Motor neuron (in vitro differentiated cells): ENCODE measurements around the gene IL2RA. TPM values are rescaled to one million over a fixed set of nuclear protein-coding genes. Genes with fewer than 3 reads are reported as not detected.
"Not testable (repeated sequence)": the region's sequence is repeated elsewhere in the genome, so short reads cannot be mapped to it uniquely, and the experiment has no call there.

Experiments
- ATAC-seq, 8 experiments: fragments of 200-7000 bp; cut with Tn5 transposase; replicated peaks in 6 of 8; 2 replicates each; pipeline ENCODE4 v1.8.0; 2021; ENCODE audit warnings: mild to moderate bottlenecking in 8 of 8, moderate library complexity in 8 of 8
- H3K27ac ChIP-seq, 2 donors: fragments of 250-450 bp; sonication (Bioruptor Pico); 2 replicates each; pipeline ENCODE4 v1.9.0; 2021; ENCODE audit warnings: antibody characterized with exemption in 2 of 2, mild to moderate bottlenecking in 2 of 2, moderate library complexity in 1 of 2
- H3K4me1 ChIP-seq, 2 donors: fragments of 250-450 bp; sonication (Bioruptor Pico); replicated peaks in 1 of 2; 2 replicates each; pipeline ENCODE4 v1.6.1; 2021; ENCODE audit warnings: antibody characterized with exemption in 2 of 2, mild to moderate bottlenecking in 2 of 2, moderate library complexity in 1 of 2
- H3K4me3 ChIP-seq, 5 donors: fragments of 250-450 bp; sonication (Bioruptor Pico); 2 replicates each; pipeline ENCODE4 v1.9.0; 2021; ENCODE audit warnings: antibody characterized with exemption in 5 of 5, mild to moderate bottlenecking in 5 of 5, moderate library complexity in 4 of 5
- whole genome bisulfite sequencing, 10 experiments: fragments of 450-650 bp; shearing (Covaris generic); methylation state at CpG; one replicate each; pipeline ENCODE4 v1.0.0; 2022; 5-methylcytosine and 5-hydroxymethylcytosine counted together
- in situ Hi-C, 9 experiments: fragments of 400-800 bp; cut with MboI; loops; one replicate each; pipeline ENCODE4 v1.15.0; 2021; ENCODE audit warnings: low sequenced_read_pairs in 9 of 9, low pct_unique_long_range_greater_than_20kb in 2 of 9; ENCODE audit not compliant: unreplicated experiment in 9 of 9
- total RNA-seq, 8 experiments: library from RNA; unstranded; fragments of 300-600 nt; gene quantifications; 2 replicates each; pipeline versions ENCODE4 v1.2.3 to v1.2.4, GENCODE V29; 2022

Gene IL2RA
- total RNA-seq, 8 experiments from 2014 or later: 0.09 to 0.66 (median 0.15) TPM; not detected in 5

GRCh38 chr10:6065406-6065805 is 3.2 kb upstream of the IL2RA start:
- in situ Hi-C loops: no loop called here
- H3K27ac ChIP-seq: no peak overlapping the region
- H3K4me1 ChIP-seq: no peaks in the 10 kb centered on the region
- H3K4me3 ChIP-seq: no peak overlapping the region
- ATAC-seq: no peak
- 44 to 100% (median 79%) methylated on average over 2 to 3 of the region's 3 CpGs; no CpG with 5 or more reads in 3 of the 10 experiments for WGBS, 10 experiments

- in situ Hi-C loops, H3K4me1 ChIP-seq, H3K4me3 ChIP-seq, H3K27ac ChIP-seq, ATAC-seq: not testable (repeated sequence)
- WGBS, 10 experiments: 40 to 100% (median 92%) methylated on average over 1 to 2 of the region's 3 CpGs; no CpG with 5 or more reads in 3 of the 10 experiments
Observed at GRCh38 chr10:6064726-6065125, 2.6 kb upstream of the IL2RA start.

- H3K4me3 ChIP-seq: no peak overlapping the region
- no peaks in the 10 kb centered on the region for H3K4me1 ChIP-seq
- WGBS, 10 experiments: 63 to 96% (median 84%) methylated on average over 1 to 7 of the region's 7 CpGs; no CpG with 5 or more reads in 2 of the 10 experiments
Observed at GRCh38 chr10:6064119-6064518, 2.0 kb upstream of the IL2RA start.

GRCh38 chr10:6061056-6061455 is 1.1 kb downstream of the IL2RA start:
- WGBS, 10 experiments: 25 to 100% (median 85%) methylated on average over 1 to 7 of the region's 8 CpGs
- Histone ChIP-seq H3K4me1 (no peaks in the 10 kb centered on the region), H3K27ac (no peak overlapping the region), H3K4me3 (no peak overlapping the region)
- in situ Hi-C loops: no loop called here
- ATAC-seq: no peak

More at GRCh38 chr10:6064119-6064518, 2.0 kb upstream of the IL2RA start:
- no peak for ATAC-seq
- H3K27ac ChIP-seq: no peak overlapping the region
- in situ Hi-C loops: no loop called here

- Histone ChIP-seq H3K4me3 (no peak overlapping the region), H3K27ac (no peak overlapping the region), H3K4me1 (no peaks in the 10 kb centered on the region)
- no peak for ATAC-seq
- 33 to 100% (median 80%) methylated on average over 1 to 2 of the region's 2 CpGs; no CpG with 5 or more reads in 5 of the 10 experiments for WGBS, 10 experiments
- in situ Hi-C loops: no loop called here
Observed at GRCh38 chr10:6059506-6059905, 2.7 kb downstream of the IL2RA start.

GRCh38 chr10:6058682-6059475 is 3.3 kb downstream of the IL2RA start:
- ATAC-seq: no peak
- 0 to 87% (median 70%) methylated on average over 1 to 3 of the region's 3 CpGs; no CpG with 5 or more reads in 1 of the 10 experiments for WGBS, 10 experiments
- Histone ChIP-seq H3K4me3 (no peak overlapping the region), H3K4me1 (no peaks in the 10 kb centered on the region), H3K27ac (no peak overlapping the region)
- in situ Hi-C loops: no loop called here

- no peak overlapping the region for H3K27ac ChIP-seq
- WGBS, 10 experiments: 0 to 100% (median 86%) methylated on average over 1 to 5 of the region's 5 CpGs; no CpG with 5 or more reads in 1 of the 10 experiments
- no peaks in the 10 kb centered on the region for H3K4me1 ChIP-seq
- ATAC-seq: no peak
- no peak overlapping the region for H3K4me3 ChIP-seq
- in situ Hi-C loops: no loop called here
Observed at GRCh38 chr10:6056411-6057135, 5.6 kb downstream of the IL2RA start.

GRCh38 chr10:6055929-6056328 is 6.2 kb downstream of the IL2RA start:
- WGBS, 10 experiments: 74 to 100% methylated on average over 1 to 4 of the region's 4 CpGs; no CpG with 5 or more reads in 8 of the 10 experiments
- Histone ChIP-seq H3K4me3 (no peak overlapping the region), H3K4me1 (no peaks in the 10 kb centered on the region), H3K27ac (no peak overlapping the region)
- no peak for ATAC-seq
- in situ Hi-C loops: no loop called here

GRCh38 chr10:6054884-6055283 is 7.3 kb downstream of the IL2RA start:
- in situ Hi-C loops: no loop called here
- ATAC-seq: no peak
- no peak overlapping the region for H3K4me3 ChIP-seq
- H3K4me1 ChIP-seq: no peaks in the 10 kb centered on the region
- 88 to 100% (median 95%) methylated on average over 1 to 5 of the region's 5 CpGs; no CpG with 5 or more reads in 1 of the 10 experiments for WGBS, 10 experiments
- no peak overlapping the region for H3K27ac ChIP-seq

- H3K27ac ChIP-seq: no peak overlapping the region
- in situ Hi-C loops: no loop called here
- ATAC-seq: no peak
Observed at GRCh38 chr10:6053816-6054631, 8.1 kb downstream of the IL2RA start.

GRCh38 chr10:6053303-6053702 is 8.9 kb downstream of the IL2RA start:
- 45 to 100% (median 79%) methylated on average over 1 to 4 of the region's 4 CpGs for whole genome bisulfite sequencing, 10 experiments
- no peak for ATAC-seq
- in situ Hi-C loops: no loop called here
- H3K4me1 ChIP-seq: no peaks in the 10 kb centered on the region
- H3K4me3 ChIP-seq: no peak overlapping the region
- no peak overlapping the region for H3K27ac ChIP-seq

More at GRCh38 chr10:6053816-6054631, 8.1 kb downstream of the IL2RA start:
- Histone ChIP-seq H3K4me1 (no peaks in the 10 kb centered on the region), H3K4me3 (no peak overlapping the region)
- 0 to 81% (median 63%) methylated on average over 1 to 9 of the region's 18 CpGs; no CpG with 5 or more reads in 2 of the 10 experiments for WGBS, 10 experiments

- Histone ChIP-seq H3K27ac (no peak overlapping the region), H3K4me3 (no peak overlapping the region), H3K4me1 (no peaks in the 10 kb centered on the region)
- ATAC-seq: no peak
- WGBS, 10 experiments: 75 to 98% (median 90%) methylated on average over 1 to 10 of the region's 17 CpGs; no CpG with 5 or more reads in 1 of the 10 experiments
- in situ Hi-C loops: no loop called here
Observed at GRCh38 chr10:6052247-6053221, 9.6 kb downstream of the IL2RA start.
